Activated CD8-positive, alpha-beta T cell treated with anti-CD3 and anti-CD28 coated beads for 36 hours (primary cell): ENCODE measurements around the gene ACSF3. TPM values are rescaled to one million over a fixed set of nuclear protein-coding genes. Genes with fewer than 3 reads are reported as not detected.

ENCODE experiments used
- ATAC-seq: fragments of 200-7000 bp; cut with Tn5 transposase; one replicate; pipeline ENCODE4 v1.10.0; 2021; ENCODE audit warnings: mild to moderate bottlenecking, moderate library complexity
- CTCF ChIA-PET: fragments of 350-600 bp; sonication (Branson Sonifier 250); formaldehyde crosslinking; loops from one replicate; lab custom pipeline; 2021; ENCODE audit warnings: antibody characterized with exemption; lab: Charles Lee
- POLR2A ChIA-PET: fragments of 350-600 bp; sonication (Branson Sonifier 250); formaldehyde crosslinking; loops from one replicate; lab custom pipeline; 2021; ENCODE audit warnings: antibody characterized with exemption; lab: Charles Lee
- DNase-seq: peaks from one replicate; pipeline ENCODE4 v3.0.0-alpha.2; 2020
- H3K27ac Mint-ChIP-seq: one replicate; pipeline ENCODE4 v1.8.0; 2021; ENCODE audit warnings: mild to moderate bottlenecking, mixed read lengths
- H3K27me3 Mint-ChIP-seq: one replicate; pipeline ENCODE4 v1.8.0; 2021; ENCODE audit warnings: mixed read lengths
- H3K36me3 Mint-ChIP-seq: one replicate; pipeline ENCODE4 v1.8.0; 2021; ENCODE audit warnings: low read depth, mixed read lengths
- H3K4me1 Mint-ChIP-seq: one replicate; pipeline ENCODE4 v1.8.0; 2021; ENCODE audit warnings: low read depth, mixed read lengths
- H3K4me3 Mint-ChIP-seq: one replicate; pipeline ENCODE4 v1.8.0; 2021; ENCODE audit warnings: mild to moderate bottlenecking, moderate library complexity, mixed read lengths
- H3K9me3 Mint-ChIP-seq: one replicate; pipeline ENCODE4 v1.8.0; 2021; ENCODE audit warnings: mixed read lengths
- CTCF ChIP-seq: fragments of 200-600 bp; IDR thresholded peaks from one replicate; pipeline ENCODE4 v1.8.0; 2022; ENCODE audit warnings: antibody characterized with exemption, mild to moderate bottlenecking
- intact Hi-C: fragments of 100-400 bp; cut with micrococcal nuclease; formaldehyde crosslinking; loops from one replicate; pipeline ENCODE4 v1.10.0; 2022
- total RNA-seq, 2 experiments: library from RNA; stranded (reverse); gene quantifications; one replicate each; pipeline ENCODE4 v1.2.3, GENCODE V29; 2021

Gene ACSF3
- total RNA-seq, 2 experiments from 2014 or later = 44.6 to 45.9 TPM

GRCh38 chr16:89197633-89198416, 104.2 kb downstream of the ACSF3 start:
- Mint-ChIP-seq H3K27me3 (peaks cover 20% of the 10 kb centered on the region), H3K4me3 (no peak overlapping the region), H3K4me1 (peaks cover 13% of the 10 kb centered on the region), H3K36me3 (no peaks in the 10 kb centered on the region), H3K9me3 (no peaks in the 10 kb centered on the region), H3K27ac (no peak overlapping the region)
- DNase-seq = no peak
- CTCF ChIA-PET = no interaction called here
- intact Hi-C loops = no loop called here
- TF ChIP-seq CTCF = no peak
- POLR2A ChIA-PET = no interaction called here
- ATAC-seq = no peak

GRCh38 chr16:89198417-89199240, 105.0 kb downstream of the ACSF3 start:
- Mint-ChIP-seq H3K27ac (no peak overlapping the region), H3K9me3 (no peaks in the 10 kb centered on the region), H3K4me1 (peaks cover 13% of the 10 kb centered on the region), H3K4me3 (no peak overlapping the region), H3K36me3 (no peaks in the 10 kb centered on the region), H3K27me3 (peaks cover 28% of the 10 kb centered on the region)
- ChIA-PET CTCF (no interaction called here), POLR2A (interaction anchor here (0.9 kb wide), 1 partner anchor 42 kb away, joined by 3 read pairs; no protein-coding TSS in a partner anchor)
- DNase-seq (no peak), ATAC-seq (no peak)
- intact Hi-C loops = no loop called here
- TF ChIP-seq CTCF = no peak

- no peak overlapping the region for H3K27ac Mint-ChIP-seq
- peaks cover 35% of the 10 kb centered on the region for H3K27me3 Mint-ChIP-seq
- H3K4me3 Mint-ChIP-seq = no peak overlapping the region
- no peak for DNase-seq
- no peak for ATAC-seq
- intact Hi-C loops = no loop called here
- H3K4me1 Mint-ChIP-seq = peaks cover 13% of the 10 kb centered on the region
- TF ChIP-seq CTCF = no peak
- POLR2A ChIA-PET = interaction anchor here (0.9 kb wide), 1 partner anchor 41 kb away, joined by 3 read pairs; no protein-coding TSS in a partner anchor
- no peaks in the 10 kb centered on the region for H3K9me3 Mint-ChIP-seq
- CTCF ChIA-PET = no interaction called here
- H3K36me3 Mint-ChIP-seq = no peaks in the 10 kb centered on the region
These were observed 105.8 kb downstream of the ACSF3 start for GRCh38 chr16:89199241-89200123.

- H3K27me3 Mint-ChIP-seq = peaks cover 39% of the 10 kb centered on the region
- DNase-seq = no peak
- H3K36me3 Mint-ChIP-seq = no peaks in the 10 kb centered on the region
- no peaks in the 10 kb centered on the region for H3K9me3 Mint-ChIP-seq
- ChIA-PET CTCF (no interaction called here), POLR2A (no interaction called here)
- H3K27ac Mint-ChIP-seq = no peak within 1 kb of the TSS
- intact Hi-C loops = no loop called here
- ATAC-seq = no peak
- H3K4me1 Mint-ChIP-seq = peaks cover 13% of the 10 kb centered on the region
- H3K4me3 Mint-ChIP-seq = peak within 1 kb of the TSS; percentile 40
- no peak for TF ChIP-seq CTCF
These were observed 106.6 kb downstream of the ACSF3 start, which contains the start of gene SLC22A31 for GRCh38 chr16:89200124-89200849. TSS of gene SLC22A31 (minus strand) at chr16:89200537. CDS start at chr16:89200501, 36 bp downstream.
